Endothelial cell of umbilical vein (primary cell): ENCODE results near the gene MRM2. TPM values are rescaled to one million over a fixed set of nuclear protein-coding genes. Genes with fewer than 3 reads are reported as not detected.

ENCODE experiments used
- BruUV-seq: library from RNA; stranded (reverse); fragments of 400-500 nt; replicated peaks from 2 replicates; lab custom pipeline; 2021; lab: Mats Ljungman, UMichigan
- CTCF ChIA-PET: fragments of 300-600, 350-600 bp; sonication (Branson Sonifier 250); formaldehyde crosslinking; loops from one replicate; lab custom pipeline; 2021; ENCODE audit warnings: antibody characterized with exemption, inconsistent platforms; lab: Charles Lee
- POLR2A ChIA-PET: fragments of 300-600, 350-600 bp; sonication (Branson Sonifier 250); formaldehyde crosslinking; loops from one replicate; lab custom pipeline; 2021; ENCODE audit warnings: antibody characterized with exemption, inconsistent platforms; lab: Charles Lee
- DNase-seq: peaks from one replicate; pipeline ENCODE4 v3.0.0-alpha.2; 2011; ENCODE audit warnings: low read depth, low spot score
- FAIRE-seq: peaks from 2 replicates; lab custom pipeline; 2011; peaks lifted over from hg19 to GRCh38; lab: Jason Lieb, UNC
- H2AFZ ChIP-seq: 2 replicates; pipeline ENCODE4 v1.6.0; 2012; ENCODE audit warnings: low read depth, low read length, control low read depth, inconsistent platforms
- H3K27ac ChIP-seq: 2 replicates; pipeline ENCODE4 v1.5.1; 2011; ENCODE audit warnings: low read depth, mild to moderate bottlenecking, control low read depth, low read length, moderate library complexity; ENCODE audit not compliant: insufficient read depth
- H3K27me3 ChIP-seq, 2 experiments: 2 replicates each; pipeline versions ENCODE4 v1.6.0 to v1.6.1; 2011; ENCODE audit warnings: low read length in 2 of 2, mixed read lengths in 1 of 2; ENCODE audit not compliant: control insufficient read depth in 2 of 2, insufficient read depth in 2 of 2
- H3K36me3 ChIP-seq, 2 experiments: 2 replicates in 1 of 2; 3 replicates in 1 of 2; pipeline ENCODE4 v1.5.1; 2011; ENCODE audit warnings: low read length in 2 of 2, mild to moderate bottlenecking in 1 of 2, moderate library complexity in 1 of 2; ENCODE audit not compliant: control insufficient read depth in 2 of 2, insufficient read depth in 2 of 2; ENCODE audit errors: extremely low read depth in 1 of 2
- H3K4me1 ChIP-seq: 3 replicates; pipeline ENCODE4 v1.5.1; 2011; ENCODE audit warnings: mild to moderate bottlenecking, low read length; ENCODE audit not compliant: control insufficient read depth, insufficient read depth; ENCODE audit errors: extremely low read depth
- H3K4me2 ChIP-seq: 2 replicates; pipeline ENCODE4 v1.6.1; 2011; ENCODE audit warnings: low read length, control low read depth, mixed read lengths; ENCODE audit not compliant: insufficient read depth
- H3K4me3 ChIP-seq, 3 experiments: fragments of 200-600 bp in 1 of 3; sonication (generic), shearing (Covaris generic) in 1 of 3; replicated peaks in 1 of 3; 2 replicates each; pipeline ENCODE4 v1.5.1; 2011 to 2016; ENCODE audit warnings: control low read depth in 3 of 3, low read length in 3 of 3, mild to moderate bottlenecking in 2 of 3, inconsistent platforms in 1 of 3, low read depth in 1 of 3, moderate library complexity in 1 of 3; ENCODE audit not compliant: insufficient read depth in 1 of 3
- H3K79me2 ChIP-seq: 2 replicates; pipeline ENCODE4 v1.6.0; 2012; ENCODE audit warnings: low read length, inconsistent platforms; ENCODE audit not compliant: control insufficient read depth, insufficient read depth
- H3K9ac ChIP-seq: replicated peaks from 2 replicates; pipeline ENCODE3; 2011; ENCODE audit warnings: low read length, control low read depth; ENCODE audit not compliant: insufficient read depth; ENCODE audit errors: extremely low read depth
- H3K9me1 ChIP-seq: replicated peaks from 3 replicates; pipeline ENCODE4 v1.6.0; 2011; ENCODE audit warnings: mild to moderate bottlenecking, low read length; ENCODE audit not compliant: control insufficient read depth, insufficient read depth; ENCODE audit errors: extremely low read depth
- H3K9me3 ChIP-seq: replicated peaks from 2 replicates; pipeline ENCODE4 v1.5.1; 2012; ENCODE audit warnings: low read length, inconsistent platforms; ENCODE audit not compliant: control insufficient read depth, insufficient read depth
- H4K20me1 ChIP-seq: replicated peaks from 2 replicates; pipeline ENCODE3; 2011; ENCODE audit warnings: mild to moderate bottlenecking, low read length; ENCODE audit not compliant: control insufficient read depth, insufficient read depth; ENCODE audit errors: extremely low read depth
- CTCF ChIP-seq, 2 donors: IDR thresholded peaks; 1 replicate in 1 of 2; 2 replicates in 1 of 2; pipeline ENCODE4 v1.5.1; 2011; ENCODE audit warnings: low read length in 2 of 2, mild to moderate bottlenecking in 2 of 2, moderate library complexity in 2 of 2, control low read depth in 1 of 2, inconsistent platforms in 1 of 2, low read depth in 1 of 2; ENCODE audit not compliant: insufficient read depth in 1 of 2; ENCODE audit errors: extremely low read depth in 1 of 2
- EZH2 ChIP-seq: IDR thresholded peaks from 2 replicates; pipeline ENCODE4 v1.6.1; 2012; ENCODE audit warnings: borderline replicate concordance, low read depth, mild to moderate bottlenecking, moderate library complexity, low read length, inconsistent platforms; ENCODE audit not compliant: severe bottlenecking
- FOS ChIP-seq: IDR thresholded peaks from 2 replicates; pipeline ENCODE4 v1.6.1; 2011; ENCODE audit warnings: mild to moderate bottlenecking, low read length, moderate library complexity, borderline replicate concordance; ENCODE audit not compliant: insufficient read depth
- GATA2 ChIP-seq: IDR thresholded peaks from 2 replicates; pipeline ENCODE4 v1.7.0; 2011; ENCODE audit warnings: low read depth, mild to moderate bottlenecking, moderate library complexity, mixed read lengths, low read length; ENCODE audit not compliant: insufficient read length, insufficient read depth
- JUN ChIP-seq: IDR thresholded peaks from 2 replicates; pipeline ENCODE4 v1.6.1; 2011; ENCODE audit warnings: borderline replicate concordance, low read depth; ENCODE audit not compliant: insufficient read length, insufficient read depth
- MAX ChIP-seq: IDR thresholded peaks from 2 replicates; pipeline ENCODE4 v1.6.1; 2011; ENCODE audit not compliant: insufficient read depth, insufficient read length
- MYC ChIP-seq: IDR thresholded peaks from one replicate; pipeline ENCODE4 v1.6.1; 2011; ENCODE audit warnings: mild to moderate bottlenecking, low read depth, low read length
- POLR2A ChIP-seq: IDR thresholded peaks from 2 replicates; pipeline ENCODE4 v1.6.1; 2012; ENCODE audit warnings: low read depth, mild to moderate bottlenecking, control low read depth, low read length
- POLR2AphosphoS5 ChIP-seq: IDR thresholded peaks from 2 replicates; pipeline ENCODE4 v1.6.1; 2012; ENCODE audit warnings: low read depth, mild to moderate bottlenecking, control low read depth, low read length, moderate library complexity; ENCODE audit not compliant: insufficient read depth
- dilution Hi-C: fragments of 300-500 bp; cut with MboI; formaldehyde crosslinking; loops from one replicate; pipeline ENCODE4 v1.15.0; 2019; ENCODE audit warnings: low sequenced_read_pairs; ENCODE audit not compliant: extremely low pct_ligation_motif_present
- intact Hi-C: fragments of 100-400 bp; cut with micrococcal nuclease; formaldehyde crosslinking; loops from one replicate; pipeline ENCODE4 v1.10.0; 2022
- polyA plus RNA-seq, 4 experiments: library from polyadenylated mRNA; depleted of rRNA in 3 of 4; stranded (reverse) in 3 of 4; unstranded in 1 of 4; fragments of >200 nt; gene quantifications; 2 replicates each; pipeline versions ENCODE4 v1.2.1 to v1.2.3, GENCODE V29; 2011 to 2012; ENCODE audit warnings: missing spikeins in 1 of 4
- total RNA-seq: library from RNA; stranded (reverse); gene quantifications from 2 replicates; pipeline ENCODE4 v1.2.3, GENCODE V29; 2021

MRM2 gene
- total and polyA plus RNA-seq, 2 donors (not counting 3 experiments of a cell fraction or from before 2014, with no cell fraction given), result 10.6 to 20.8 TPM

- no peak for TF ChIP-seq CTCF (IDR thresholded peaks at IDR 0.05; ENCODE audit: extremely low read depth in 1 of 2, insufficient read depth in 1 of 2, low read depth in 1 of 2, low read length in 2 of 2)
- no peak for TF ChIP-seq POLR2AphosphoS5
- TF ChIP-seq MYC, result no peak
- no peak for TF ChIP-seq EZH2
- TF ChIP-seq POLR2A, result no peak
- no peak for TF ChIP-seq FOS
- no peak for TF ChIP-seq MAX
- no peak for TF ChIP-seq GATA2
- TF ChIP-seq JUN, result no peak
- intact Hi-C loops, result no loop called here
- DNase-seq, result no peak
- H3K27me3 ChIP-seq, result no peaks in the 10 kb centered on the region
- H3K4me1 ChIP-seq, result no peaks in the 10 kb centered on the region
- BruUV-seq, result no TSS peak
- H3K9me1 ChIP-seq, result no peaks in the 10 kb centered on the region
- no peak overlapping the region for H3K4me2 ChIP-seq
- H3K36me3 ChIP-seq, result peaks cover 0 to 11% of the 10 kb centered on the region in 2 experiments
- H3K79me2 ChIP-seq, result no peaks in the 10 kb centered on the region
- no peak overlapping the region for H2AFZ ChIP-seq
- no peak for FAIRE-seq
- no peak overlapping the region for H3K27ac ChIP-seq
- ChIA-PET CTCF (no interaction called here), POLR2A (no interaction called here)
- H4K20me1 ChIP-seq, result no peaks in the 10 kb centered on the region
- no peaks in the 10 kb centered on the region for H3K9me3 ChIP-seq
- dilution Hi-C loops, result no loop called here
- H3K9ac ChIP-seq, result no peak overlapping the region
- H3K4me3 ChIP-seq, result no peak overlapping the region
Observed at GRCh38 chr7:2198206-2198605, 43.8 kb downstream of the MRM2 start.
